H1 (cell line): ENCODE data around the gene STK11IP. TPM values are rescaled to one million over a fixed set of nuclear protein-coding genes. Genes with fewer than 3 reads are reported as not detected.

Experiments
- EZH2 ChIP-seq: fragments of 200-600 bp; sonication (generic); IDR thresholded peaks from 2 replicates; pipeline ENCODE4 v1.7.1; 2012; ENCODE audit warnings: low read depth, mild to moderate bottlenecking, moderate library complexity, low read length, inconsistent platforms; ENCODE audit not compliant: severe bottlenecking
- FOSL1 ChIP-seq: IDR thresholded peaks from 2 replicates; pipeline ENCODE4 v1.6.1; 2011; ENCODE audit warnings: mild to moderate bottlenecking, low read depth, low read length, moderate library complexity; ENCODE audit not compliant: insufficient read depth
- GABPA ChIP-seq: IDR thresholded peaks from 2 replicates; pipeline ENCODE4 v1.6.1; 2011; ENCODE audit warnings: mild to moderate bottlenecking, low read length, moderate library complexity, borderline replicate concordance; ENCODE audit not compliant: insufficient read depth
- NANOG ChIP-seq: IDR thresholded peaks from 2 replicates; pipeline ENCODE4 v1.6.1; 2011; ENCODE audit warnings: low read length, low read depth, mild to moderate bottlenecking, inconsistent platforms; ENCODE audit not compliant: insufficient read depth, poor library complexity, severe bottlenecking
- POLR2A ChIP-seq, 2 experiments: IDR thresholded peaks; 1 replicate in 1 of 2; 2 replicates in 1 of 2; pipeline ENCODE4 v1.6.1; 2011; ENCODE audit warnings: low read depth in 2 of 2, low read length in 2 of 2, mild to moderate bottlenecking in 2 of 2; ENCODE audit errors: control extremely low read depth in 1 of 2
- RBBP5 ChIP-seq: IDR thresholded peaks from 2 replicates; pipeline ENCODE4 v1.7.1; 2012; ENCODE audit warnings: low read depth, mild to moderate bottlenecking, inconsistent platforms, low read length, moderate library complexity, borderline replicate concordance
- SIN3A ChIP-seq, 2 experiments: IDR thresholded peaks in 1 of 2; conservative IDR thresholded peaks in 1 of 2; 2 replicates each; pipeline ENCODE4 v1.6.1; 2011 to 2012; ENCODE audit warnings: low read length in 2 of 2, improper control_type of control experiment in 1 of 2, low read depth in 1 of 2, mild to moderate bottlenecking in 1 of 2
- polyA plus RNA-seq, 7 experiments: library from polyadenylated mRNA; depleted of rRNA in 3 of 7; stranded (reverse) in 5 of 7; unstranded in 2 of 7; fragments of >200 nt in 5 of 7; fragments of 200-250 nt in 2 of 7; gene quantifications; 1 replicate in 5 of 7; 2 replicates in 1 of 7; 4 replicates in 1 of 7; pipeline versions ENCODE4 v1.2.1 to v1.2.3, GENCODE V29; 2011 to 2013; ENCODE audit warnings: missing spikeins in 2 of 7, mixed read lengths in 2 of 7
- total RNA-seq: library from RNA; stranded (reverse); fragmentation: NEBNext Ultra II Directional; extraction: Animal tissue kit (Norgen Biotek cat#: 25700); gene quantifications from 2 replicates; pipeline ENCODE4 v1.2.1, GENCODE V29; 2021
- TF ChIP-seq, protein P1 (sequence below): IDR thresholded peaks from 2 replicates; pipeline ENCODE4 v1.6.1; 2012; ENCODE audit warnings: inconsistent platforms

STK11IP gene
- total and polyA plus RNA-seq, 2 of the 8 experiments (the other 6 are each of a cell fraction or from before 2014, with no cell fraction given), result 18.5 to 29.6 TPM

DNA sequence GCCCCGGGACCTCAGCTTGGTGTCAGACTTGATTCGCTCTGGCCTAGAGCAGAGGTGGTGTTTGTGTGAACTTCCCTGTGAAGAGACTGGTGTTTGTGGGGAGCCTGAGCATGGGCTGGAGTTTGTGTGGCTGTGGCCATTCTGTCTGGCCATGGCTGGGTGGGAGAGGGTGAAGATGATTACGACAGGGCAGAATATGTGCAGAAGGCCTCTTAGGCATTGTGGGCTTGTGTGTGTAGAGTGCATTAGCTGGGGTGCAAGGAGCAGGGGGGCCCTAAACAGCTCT, 36.8 kb upstream of the STK11IP start (continued):
- TF ChIP-seq, protein P1, sequence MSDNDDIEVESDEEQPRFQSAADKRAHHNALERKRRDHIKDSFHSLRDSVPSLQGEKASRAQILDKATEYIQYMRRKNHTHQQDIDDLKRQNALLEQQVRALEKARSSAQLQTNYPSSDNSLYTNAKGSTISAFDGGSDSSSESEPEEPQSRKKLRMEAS, result no peak
- TF ChIP-seq SIN3A (conservative IDR thresholded peaks at IDR 0.05 in 1 of 2, IDR thresholded peaks at IDR 0.05 in 1 of 2; ENCODE audit: low read depth in 1 of 2, low read length in 2 of 2) (no peak), GABPA (no peak), POLR2A (IDR thresholded peaks at IDR 0.05; ENCODE audit: control extremely low read depth in 1 of 2, low read depth in 2 of 2, low read length in 2 of 2) (no peak; a peak in 1 of 3 replicates), FOSL1 (no peak), EZH2 (no peak), RBBP5 (no peak), NANOG (no peak)
